ACC112 (cell line): Measurements from ENCODE around the gene MRPS16.

Experiments
- H2AFZ ChIP-seq: fragments of 200-600 bp; sonication (generic); one replicate; pipeline ENCODE4 v1.6.0; 2017; ENCODE audit warnings: antibody characterized with exemption, low read length; ENCODE audit not compliant: unreplicated experiment
- H3K27ac ChIP-seq: fragments of 200-600 bp; sonication (generic); 2 replicates; pipeline ENCODE4 v1.5.1; 2014; ENCODE audit warnings: low read depth, mild to moderate bottlenecking, antibody characterized with exemption, low read length, moderate library complexity
- H3K27me3 ChIP-seq: fragments of 200-600 bp; sonication (generic); 2 replicates; pipeline ENCODE4 v1.6.1; 2014; ENCODE audit warnings: mild to moderate bottlenecking, antibody characterized with exemption, low read length, moderate library complexity, mixed read lengths; ENCODE audit not compliant: insufficient read depth
- H3K36me3 ChIP-seq: fragments of 200-600 bp; sonication (generic); 2 replicates; pipeline ENCODE4 v1.6.1; 2016; ENCODE audit warnings: mild to moderate bottlenecking, antibody characterized with exemption, low read length, moderate library complexity, mixed read lengths; ENCODE audit not compliant: insufficient read depth
- H3K4me1 ChIP-seq: fragments of 200-600 bp; sonication (generic); one replicate; pipeline ENCODE4 v1.6.1; 2016; ENCODE audit warnings: low read length, mixed read lengths; ENCODE audit not compliant: insufficient read depth, unreplicated experiment, control insufficient read depth
- H3K4me3 ChIP-seq: fragments of 200-600 bp; sonication (generic); 2 replicates; pipeline ENCODE4 v1.5.1; 2014; ENCODE audit warnings: mild to moderate bottlenecking, low read depth, low read length
- H3K79me2 ChIP-seq: fragments of 200-600 bp; sonication (generic); one replicate; pipeline ENCODE4 v1.6.0; 2016; ENCODE audit warnings: low read length; ENCODE audit not compliant: control insufficient read depth, unreplicated experiment, insufficient read depth

MRPS16 gene

GRCh38 chr10:73218431-73219191 lies 33.8 kb downstream of the MRPS16 start:
- Histone ChIP-seq H3K4me3 (no peak overlapping the region), H3K27me3 (no peaks in the 10 kb centered on the region), H3K79me2 (no peaks in the 10 kb centered on the region), H3K36me3 (peaks cover 19% of the 10 kb centered on the region), H2AFZ (no peak overlapping the region), H3K4me1 (peaks cover 8% of the 10 kb centered on the region), H3K27ac (no peak overlapping the region)

- H3K4me3 ChIP-seq, result no peak overlapping the region
- H3K27me3 ChIP-seq, result no peaks in the 10 kb centered on the region
- H3K36me3 ChIP-seq, result peaks cover 19% of the 10 kb centered on the region
- H2AFZ ChIP-seq, result no peak overlapping the region
- peaks cover 8% of the 10 kb centered on the region for H3K4me1 ChIP-seq
- H3K79me2 ChIP-seq, result no peaks in the 10 kb centered on the region
- no peak overlapping the region for H3K27ac ChIP-seq
Observed at GRCh38 chr10:73217628-73218027, 34.8 kb downstream of the MRPS16 start.

- no peak overlapping the region for H3K4me3 ChIP-seq
- H3K36me3 ChIP-seq, result peaks cover 19% of the 10 kb centered on the region
- no peak overlapping the region for H3K27ac ChIP-seq
- H3K79me2 ChIP-seq, result no peaks in the 10 kb centered on the region
- no peaks in the 10 kb centered on the region for H3K27me3 ChIP-seq
- peaks cover 8% of the 10 kb centered on the region for H3K4me1 ChIP-seq
- no peak overlapping the region for H2AFZ ChIP-seq
Observed at GRCh38 chr10:73215749-73216148, 36.7 kb downstream of the MRPS16 start.

- Histone ChIP-seq H3K4me1 (no peaks in the 10 kb centered on the region), H3K27me3 (no peaks in the 10 kb centered on the region), H3K4me3 (no peak overlapping the region), H3K36me3 (peaks cover 4% of the 10 kb centered on the region; the same call in 1 of the 2 replicates), H3K79me2 (no peaks in the 10 kb centered on the region), H3K27ac (no peak overlapping the region), H2AFZ (no peak overlapping the region)
Observed at GRCh38 chr10:73211106-73211811, 41.2 kb downstream of the MRPS16 start.

GRCh38 chr10:73210395-73211105 lies 41.9 kb downstream of the MRPS16 start:
- Histone ChIP-seq H3K36me3 (0 out of 2 replicates have a peak, but pooled peaks cover under 1% of the 10 kb centered on the region), H3K27ac (no peak overlapping the region), H3K27me3 (no peaks in the 10 kb centered on the region), H2AFZ (no peak overlapping the region), H3K4me1 (no peaks in the 10 kb centered on the region), H3K79me2 (no peaks in the 10 kb centered on the region), H3K4me3 (no peak overlapping the region)

- H3K4me1 ChIP-seq, result no peaks in the 10 kb centered on the region
- no peak overlapping the region for H2AFZ ChIP-seq
- H3K27ac ChIP-seq, result no peak overlapping the region
- H3K79me2 ChIP-seq, result no peaks in the 10 kb centered on the region
- H3K4me3 ChIP-seq, result no peak overlapping the region
- no peaks in the 10 kb centered on the region for H3K36me3 ChIP-seq
- H3K27me3 ChIP-seq, result no peaks in the 10 kb centered on the region
Observed at GRCh38 chr10:73209705-73210104, 42.7 kb downstream of the MRPS16 start.

GRCh38 chr10:73207883-73208282 lies 44.6 kb downstream of the MRPS16 start:
- Histone ChIP-seq H3K4me1 (peaks cover 3% of the 10 kb centered on the region), H2AFZ (no peak overlapping the region), H3K79me2 (no peaks in the 10 kb centered on the region), H3K27me3 (no peaks in the 10 kb centered on the region), H3K4me3 (no peak overlapping the region), H3K36me3 (no peaks in the 10 kb centered on the region), H3K27ac (no peak overlapping the region)

- Histone ChIP-seq H3K36me3 (no peaks in the 10 kb centered on the region), H3K27ac (no peak overlapping the region), H3K79me2 (no peaks in the 10 kb centered on the region), H2AFZ (no peak overlapping the region), H3K4me3 (no peak overlapping the region), H3K4me1 (peaks cover 3% of the 10 kb centered on the region), H3K27me3 (no peaks in the 10 kb centered on the region)
Observed at GRCh38 chr10:73206385-73206784, 46.1 kb downstream of the MRPS16 start.

- peaks cover 3% of the 10 kb centered on the region; the same call in 1 of the 2 replicates for H3K36me3 ChIP-seq
- H3K4me1 ChIP-seq, result peaks cover 3% of the 10 kb centered on the region
- no peaks in the 10 kb centered on the region for H3K79me2 ChIP-seq
- H3K27me3 ChIP-seq, result no peaks in the 10 kb centered on the region
- H3K27ac ChIP-seq, result no peak overlapping the region
- H3K4me3 ChIP-seq, result no peak overlapping the region
- no peak overlapping the region for H2AFZ ChIP-seq
Observed at GRCh38 chr10:73205890-73206289, 46.6 kb downstream of the MRPS16 start.

GRCh38 chr10:73205081-73205480 lies 47.4 kb downstream of the MRPS16 start:
- H3K36me3 ChIP-seq, result peaks cover 4% of the 10 kb centered on the region; the same call in 1 of the 2 replicates
- peaks cover 3% of the 10 kb centered on the region for H3K4me1 ChIP-seq
- no peak overlapping the region for H2AFZ ChIP-seq
- H3K27ac ChIP-seq, result no peak overlapping the region
- H3K27me3 ChIP-seq, result no peaks in the 10 kb centered on the region
- H3K4me3 ChIP-seq, result no peak overlapping the region
- no peaks in the 10 kb centered on the region for H3K79me2 ChIP-seq
